SK-N-SH treated with all-trans-retinoic acid at 6 μM for 48 hours (cell line): ENCODE results near the gene TPK1.

Experiments used
- ARNTL ChIP-seq: fragments of 450-650 bp; formaldehyde crosslinking; IDR thresholded peaks from 2 replicates; pipeline ENCODE4 v1.5.0; 2020; ENCODE audit warnings: low read depth, mild to moderate bottlenecking, moderate library complexity, borderline replicate concordance
- BACH2 ChIP-seq: fragments of 250-450 bp; sonication (Bioruptor Pico); IDR thresholded peaks from 2 replicates; pipeline ENCODE4 v1.9.0; 2021; ENCODE audit warnings: mild to moderate bottlenecking, borderline replicate concordance
- CSDC2 ChIP-seq: fragments of 250-450 bp; sonication (Bioruptor Pico); IDR thresholded peaks from 2 replicates; pipeline ENCODE4 v1.5.0; 2020; ENCODE audit warnings: mild to moderate bottlenecking, moderate library complexity
- ESRRG ChIP-seq: fragments of 250-450 bp; sonication (Bioruptor Pico); IDR thresholded peaks from 2 replicates; pipeline ENCODE4 v1.6.1; 2021; ENCODE audit warnings: mild to moderate bottlenecking
- GLIS3 ChIP-seq: fragments of 250-450 bp; sonication (Bioruptor Pico); IDR thresholded peaks from 2 replicates; pipeline ENCODE4 v1.5.0; 2020; ENCODE audit warnings: mild to moderate bottlenecking, moderate library complexity
- OSR1 ChIP-seq: fragments of 250-450 bp; sonication (Bioruptor Pico); IDR thresholded peaks from 2 replicates; pipeline ENCODE4 v1.8.0; 2022; ENCODE audit warnings: moderate library complexity, mild to moderate bottlenecking, inconsistent platforms
- RARB ChIP-seq: fragments of 250-450 bp; sonication (Bioruptor Pico); IDR thresholded peaks from 2 replicates; pipeline ENCODE4 v1.8.0; 2021; ENCODE audit warnings: mild to moderate bottlenecking, moderate library complexity
- TSHZ2 ChIP-seq: fragments of 250-450 bp; sonication (Bioruptor Pico); IDR thresholded peaks from 2 replicates; pipeline ENCODE4 v1.5.0; 2020; ENCODE audit warnings: mild to moderate bottlenecking, moderate library complexity
- ZNF565 ChIP-seq: fragments of 450-650 bp; formaldehyde crosslinking; conservative IDR thresholded peaks from 2 replicates; pipeline ENCODE4 v1.5.0; 2020; ENCODE audit warnings: low read depth, mild to moderate bottlenecking, moderate library complexity
- ZNF8 ChIP-seq: fragments of 450-650 bp; formaldehyde crosslinking; IDR thresholded peaks from 2 replicates; pipeline ENCODE4 v1.5.0; 2020; ENCODE audit warnings: mild to moderate bottlenecking, moderate library complexity
- TF ChIP-seq, protein P1 (sequence below): fragments of 250-450 bp; sonication (Bioruptor Pico); IDR thresholded peaks from 2 replicates; pipeline ENCODE4 v1.5.1; 2020; ENCODE audit warnings: low read depth, mild to moderate bottlenecking, moderate library complexity

DNA sequence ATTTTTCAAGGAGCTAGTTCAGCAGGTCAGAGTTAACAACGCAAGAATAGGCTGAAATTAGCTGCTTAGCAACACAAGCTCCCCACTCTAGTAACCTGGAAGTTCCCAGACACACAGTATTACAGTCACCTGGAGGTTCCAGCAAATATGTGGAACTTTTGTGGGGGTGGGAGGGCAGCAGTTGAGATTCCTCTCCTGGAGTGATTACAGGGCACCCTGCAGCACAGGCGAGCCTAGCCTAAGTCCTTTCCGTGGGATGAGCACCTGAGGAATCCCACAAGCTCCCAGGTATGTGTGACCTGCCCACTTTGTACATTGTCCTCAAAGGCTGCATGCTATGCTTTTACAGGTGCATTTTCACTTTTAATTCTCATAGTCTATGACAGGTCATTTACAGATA, 13.6 kb downstream of the TPK1 start:
- TF ChIP-seq ZNF8 = no peak
- no peak for TF ChIP-seq CSDC2 (CRISPR knock-in tag)
- no peak for TF ChIP-seq TSHZ2 (CRISPR knock-in tag)
- TF ChIP-seq ZNF565 (CRISPR knock-in tag) = no peak
- no peak for TF ChIP-seq GLIS3
- TF ChIP-seq ESRRG (CRISPR knock-in tag) = no peak
- TF ChIP-seq, protein P1, sequence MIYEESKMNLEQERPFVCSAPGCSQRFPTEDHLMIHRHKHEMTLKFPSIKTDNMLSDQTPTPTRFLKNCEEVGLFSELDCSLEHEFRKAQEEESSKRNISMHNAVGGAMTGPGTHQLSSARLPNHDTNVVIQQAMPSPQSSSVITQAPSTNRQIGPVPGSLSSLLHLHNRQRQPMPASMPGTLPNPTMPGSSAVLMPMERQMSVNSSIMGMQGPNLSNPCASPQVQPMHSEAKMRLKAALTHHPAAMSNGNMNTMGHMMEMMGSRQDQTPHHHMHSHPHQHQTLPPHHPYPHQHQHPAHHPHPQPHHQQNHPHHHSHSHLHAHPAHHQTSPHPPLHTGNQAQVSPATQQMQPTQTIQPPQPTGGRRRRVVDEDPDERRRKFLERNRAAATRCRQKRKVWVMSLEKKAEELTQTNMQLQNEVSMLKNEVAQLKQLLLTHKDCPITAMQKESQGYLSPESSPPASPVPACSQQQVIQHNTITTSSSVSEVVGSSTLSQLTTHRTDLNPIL = no peak
- TF ChIP-seq RARB (CRISPR knock-in tag) = no peak
- no peak for TF ChIP-seq ARNTL (CRISPR knock-in tag)
- no peak for TF ChIP-seq OSR1 (CRISPR knock-in tag)
- TF ChIP-seq BACH2 (CRISPR knock-in tag) = no peak
